HEK293 (cell line): ENCODE results near the gene GABBR2.

ENCODE experiments used
- TSHZ1 ChIP-seq: fragments of 450-650 bp; formaldehyde crosslinking; IDR thresholded peaks from 2 replicates; pipeline ENCODE4 v1.5.1; 2016; ENCODE audit warnings: missing biosample characterization, missing genetic modification characterization, borderline replicate concordance
- YY1 ChIP-seq: fragments of 450-650 bp; formaldehyde crosslinking; IDR thresholded peaks from 2 replicates; pipeline ENCODE4 v1.5.1; 2018; ENCODE audit warnings: missing biosample characterization, missing genetic modification characterization
- ZBTB21 ChIP-seq: fragments of 450-650 bp; formaldehyde crosslinking; IDR thresholded peaks from 2 replicates; pipeline ENCODE4 v1.5.1; 2017; ENCODE audit warnings: missing biosample characterization, missing genetic modification characterization
- ZNF114 ChIP-seq: fragments of 450-650 bp; formaldehyde crosslinking; IDR thresholded peaks from 2 replicates; pipeline ENCODE4 v1.5.0; 2017; ENCODE audit warnings: missing biosample characterization, missing genetic modification characterization
- ZNF530 ChIP-seq: fragments of 450-650 bp; formaldehyde crosslinking; IDR thresholded peaks from 2 replicates; pipeline ENCODE4 v1.5.1; 2016; ENCODE audit warnings: low read depth, missing biosample characterization, missing genetic modification characterization
- TF ChIP-seq, protein P1 (sequence below): fragments of 450-650 bp; formaldehyde crosslinking; IDR thresholded peaks from 2 replicates; pipeline ENCODE4 v1.5.1; 2016; ENCODE audit warnings: missing biosample characterization, missing genetic modification characterization

DNA sequence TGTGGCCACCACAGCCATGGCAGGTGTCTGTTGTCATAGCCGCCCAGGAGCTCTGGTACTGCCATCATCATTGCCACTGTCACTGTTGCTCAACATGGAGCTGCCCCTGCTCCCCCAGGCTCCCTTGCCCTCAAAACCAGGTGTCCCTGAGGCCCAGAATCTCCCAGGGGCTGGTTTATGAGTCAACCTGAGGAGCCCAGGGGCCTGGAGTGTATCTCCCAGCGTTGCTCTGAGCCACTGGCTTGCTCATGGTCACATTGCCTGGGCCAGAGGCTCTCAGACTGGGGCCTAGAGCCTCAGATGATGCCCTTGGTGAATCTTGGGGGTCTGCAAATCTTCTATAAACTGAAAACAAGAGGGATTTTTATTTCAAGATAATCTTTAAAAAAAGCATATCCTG is 428.6 kb downstream of the GABBR2 start:
- no peak for TF ChIP-seq TSHZ1 (tag by site-specific recombination)
- TF ChIP-seq, protein P1, sequence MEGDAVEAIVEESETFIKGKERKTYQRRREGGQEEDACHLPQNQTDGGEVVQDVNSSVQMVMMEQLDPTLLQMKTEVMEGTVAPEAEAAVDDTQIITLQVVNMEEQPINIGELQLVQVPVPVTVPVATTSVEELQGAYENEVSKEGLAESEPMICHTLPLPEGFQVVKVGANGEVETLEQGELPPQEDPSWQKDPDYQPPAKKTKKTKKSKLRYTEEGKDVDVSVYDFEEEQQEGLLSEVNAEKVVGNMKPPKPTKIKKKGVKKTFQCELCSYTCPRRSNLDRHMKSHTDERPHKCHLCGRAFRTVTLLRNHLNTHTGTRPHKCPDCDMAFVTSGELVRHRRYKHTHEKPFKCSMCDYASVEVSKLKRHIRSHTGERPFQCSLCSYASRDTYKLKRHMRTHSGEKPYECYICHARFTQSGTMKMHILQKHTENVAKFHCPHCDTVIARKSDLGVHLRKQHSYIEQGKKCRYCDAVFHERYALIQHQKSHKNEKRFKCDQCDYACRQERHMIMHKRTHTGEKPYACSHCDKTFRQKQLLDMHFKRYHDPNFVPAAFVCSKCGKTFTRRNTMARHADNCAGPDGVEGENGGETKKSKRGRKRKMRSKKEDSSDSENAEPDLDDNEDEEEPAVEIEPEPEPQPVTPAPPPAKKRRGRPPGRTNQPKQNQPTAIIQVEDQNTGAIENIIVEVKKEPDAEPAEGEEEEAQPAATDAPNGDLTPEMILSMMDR (tag by site-specific recombination): no peak
- TF ChIP-seq ZNF114 (tag by site-specific recombination): no peak
- TF ChIP-seq YY1 (tag by site-specific recombination): no peak
- TF ChIP-seq ZNF530 (tag by site-specific recombination): no peak
- TF ChIP-seq ZBTB21 (tag by site-specific recombination): no peak
